ENCODE results near the gene PAX3. TPM values are rescaled to one million over a fixed set of nuclear protein-coding genes. Genes with fewer than 3 reads are reported as not detected.

Gene PAX3
- total RNA-seq, 1 experiment from 2014 or later = not detected

- 0 out of 2 replicates have a peak, but pooled peaks cover 4% of the 10 kb centered on the region for H3K36me3 Mint-ChIP-seq
- ATAC-seq = no peak
- no peak overlapping the region for H3K27ac Mint-ChIP-seq
- no peaks in the 10 kb centered on the region for H3K4me1 Mint-ChIP-seq
- no peak overlapping the region for H3K4me3 Mint-ChIP-seq
- H3K27me3 Mint-ChIP-seq (ENCODE audit: low read depth) = peaks cover 16% of the 10 kb centered on the region
- H3K9me3 Mint-ChIP-seq = peaks cover 18% of the 10 kb centered on the region
- TF ChIP-seq ZNF138 (CRISPR knock-in tag; conservative IDR thresholded peaks at IDR 0.05) (no peak), NR3C1 (CRISPR knock-in tag; conservative IDR thresholded peaks at IDR 0.05; ENCODE audit: low read depth) (no peak), ZNF121 (CRISPR knock-in tag; IDR thresholded peaks at IDR 0.05) (no peak), NR1H2 (CRISPR knock-in tag; IDR thresholded peaks at IDR 0.05) (no peak), ATF3 (CRISPR knock-in tag; conservative IDR thresholded peaks at IDR 0.05) (no peak), ZNF263 (CRISPR knock-in tag; IDR thresholded peaks at IDR 0.05; ENCODE audit: low read depth) (no peak), NFE2L1 (CRISPR knock-in tag; IDR thresholded peaks at IDR 0.05) (no peak), FOXP4 (CRISPR knock-in tag; IDR thresholded peaks at IDR 0.05) (no peak), KAT7 (CRISPR knock-in tag; IDR thresholded peaks at IDR 0.05; ENCODE audit: borderline replicate concordance) (no peak), TP53 (CRISPR knock-in tag; IDR thresholded peaks at IDR 0.05) (no peak), TEAD1 (CRISPR knock-in tag; IDR thresholded peaks at IDR 0.05) (no peak), ZBTB21 (CRISPR knock-in tag; IDR thresholded peaks at IDR 0.05; ENCODE audit: borderline replicate concordance) (no peak), PRDM15 (CRISPR knock-in tag; IDR thresholded peaks at IDR 0.05) (no peak), PRRX2 (CRISPR knock-in tag; IDR thresholded peaks at IDR 0.05) (no peak), ZNF425 (CRISPR knock-in tag; conservative IDR thresholded peaks at IDR 0.05) (no peak), ETV6 (CRISPR knock-in tag; IDR thresholded peaks at IDR 0.05) (no peak), MAX (CRISPR knock-in tag; IDR thresholded peaks at IDR 0.05) (no peak)
- DNase-seq (ENCODE audit: low spot score) = no peak
- POLR2A ChIA-PET = no interaction called here
- CTCF ChIA-PET = no interaction called here
These were observed 39.6 kb upstream of the PAX3 start for GRCh38 chr2:222338374-222338773.

- Mint-ChIP-seq H3K9me3 (peaks cover 18% of the 10 kb centered on the region), H3K36me3 (0 out of 2 replicates have a peak, but pooled peaks cover 4% of the 10 kb centered on the region), H3K27me3 (ENCODE audit: low read depth) (peaks cover 22% of the 10 kb centered on the region), H3K27ac (no peak overlapping the region), H3K4me3 (no peak overlapping the region), H3K4me1 (peaks cover 4% of the 10 kb centered on the region; the same call in 1 of the 2 replicates)
- ChIA-PET POLR2A (no interaction called here), CTCF (interaction anchor here (1.0 to 1.3 kb wide), 2 partner anchors 19 to 225 kb away, joined by 4 to 7 read pairs; no protein-coding TSS in a partner anchor)
- no peak for DNase-seq (ENCODE audit: low spot score)
- ATAC-seq = no peak
- TF ChIP-seq ZBTB43 (CRISPR knock-in tag; IDR thresholded peaks at IDR 0.05) (no peak), ZNF232 (CRISPR knock-in tag; IDR thresholded peaks at IDR 0.05) (no peak), FOXJ3 (CRISPR knock-in tag; IDR thresholded peaks at IDR 0.05; ENCODE audit: borderline replicate concordance) (no peak), MXD4 (CRISPR knock-in tag; IDR thresholded peaks at IDR 0.05; ENCODE audit: borderline replicate concordance) (no peak), RORB (CRISPR knock-in tag; IDR thresholded peaks at IDR 0.05) (no peak), ZNF317 (CRISPR knock-in tag; IDR thresholded peaks at IDR 0.05; ENCODE audit: borderline replicate concordance, low read depth) (no peak), ZNF512 (CRISPR knock-in tag; IDR thresholded peaks at IDR 0.05; ENCODE audit: borderline replicate concordance) (no peak), NR2C2 (CRISPR knock-in tag; IDR thresholded peaks at IDR 0.05) (no peak)
These were observed 38.1 kb upstream of the PAX3 start for GRCh38 chr2:222336931-222337330.

Data from WTC11 (cell line).